ENCODE measurements around the gene TTC1.

The TTC1 gene

DNA sequence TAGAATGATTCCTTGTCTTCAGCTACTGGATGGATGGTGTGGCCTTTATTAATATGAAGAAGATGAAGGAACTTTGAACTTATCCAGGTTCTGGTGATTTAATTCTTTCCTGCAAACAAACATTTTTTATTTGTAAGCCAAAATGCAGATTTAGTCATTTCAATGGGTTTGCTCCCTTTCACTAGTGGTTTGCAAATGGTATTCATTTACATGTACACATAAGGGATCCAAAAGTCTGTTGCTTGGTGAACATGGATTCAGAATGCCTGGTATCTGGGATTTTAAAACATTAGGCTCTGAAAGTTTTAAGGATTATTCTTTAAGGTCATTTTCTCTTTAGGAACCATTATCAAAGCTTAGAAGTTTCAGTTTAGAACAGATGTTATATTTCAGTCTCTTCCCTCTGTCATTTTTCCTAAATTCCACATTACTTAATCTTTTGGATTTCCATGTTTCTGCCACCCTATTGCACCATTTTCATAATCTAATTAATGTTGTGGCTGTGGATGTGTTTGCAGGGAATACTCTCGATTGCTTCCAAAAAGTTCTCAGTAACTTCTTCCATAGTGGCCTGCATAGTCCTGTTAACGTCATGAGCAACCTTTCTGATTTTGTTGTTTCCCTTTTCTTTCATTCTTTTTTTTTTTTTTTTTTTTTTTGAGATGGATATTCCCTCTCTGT is 10.1 kb downstream of the TTC1 start:
- H3K9me3 ChIP-seq, result no peaks in the 10 kb centered on the region
- H3K4me3 ChIP-seq (ENCODE audit: low read depth, low read length), result no peak overlapping the region
- H3K36me3 ChIP-seq, result peaks cover 6% of the 10 kb centered on the region
- no peak for DNase-seq
- TF ChIP-seq, protein P1, sequence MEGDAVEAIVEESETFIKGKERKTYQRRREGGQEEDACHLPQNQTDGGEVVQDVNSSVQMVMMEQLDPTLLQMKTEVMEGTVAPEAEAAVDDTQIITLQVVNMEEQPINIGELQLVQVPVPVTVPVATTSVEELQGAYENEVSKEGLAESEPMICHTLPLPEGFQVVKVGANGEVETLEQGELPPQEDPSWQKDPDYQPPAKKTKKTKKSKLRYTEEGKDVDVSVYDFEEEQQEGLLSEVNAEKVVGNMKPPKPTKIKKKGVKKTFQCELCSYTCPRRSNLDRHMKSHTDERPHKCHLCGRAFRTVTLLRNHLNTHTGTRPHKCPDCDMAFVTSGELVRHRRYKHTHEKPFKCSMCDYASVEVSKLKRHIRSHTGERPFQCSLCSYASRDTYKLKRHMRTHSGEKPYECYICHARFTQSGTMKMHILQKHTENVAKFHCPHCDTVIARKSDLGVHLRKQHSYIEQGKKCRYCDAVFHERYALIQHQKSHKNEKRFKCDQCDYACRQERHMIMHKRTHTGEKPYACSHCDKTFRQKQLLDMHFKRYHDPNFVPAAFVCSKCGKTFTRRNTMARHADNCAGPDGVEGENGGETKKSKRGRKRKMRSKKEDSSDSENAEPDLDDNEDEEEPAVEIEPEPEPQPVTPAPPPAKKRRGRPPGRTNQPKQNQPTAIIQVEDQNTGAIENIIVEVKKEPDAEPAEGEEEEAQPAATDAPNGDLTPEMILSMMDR (IDR thresholded peaks at IDR 0.05; ENCODE audit: low read depth, low read length), result no peak
- no peaks in the 10 kb centered on the region for H3K4me1 ChIP-seq
- no peaks in the 10 kb centered on the region for H3K27me3 ChIP-seq

DNA sequence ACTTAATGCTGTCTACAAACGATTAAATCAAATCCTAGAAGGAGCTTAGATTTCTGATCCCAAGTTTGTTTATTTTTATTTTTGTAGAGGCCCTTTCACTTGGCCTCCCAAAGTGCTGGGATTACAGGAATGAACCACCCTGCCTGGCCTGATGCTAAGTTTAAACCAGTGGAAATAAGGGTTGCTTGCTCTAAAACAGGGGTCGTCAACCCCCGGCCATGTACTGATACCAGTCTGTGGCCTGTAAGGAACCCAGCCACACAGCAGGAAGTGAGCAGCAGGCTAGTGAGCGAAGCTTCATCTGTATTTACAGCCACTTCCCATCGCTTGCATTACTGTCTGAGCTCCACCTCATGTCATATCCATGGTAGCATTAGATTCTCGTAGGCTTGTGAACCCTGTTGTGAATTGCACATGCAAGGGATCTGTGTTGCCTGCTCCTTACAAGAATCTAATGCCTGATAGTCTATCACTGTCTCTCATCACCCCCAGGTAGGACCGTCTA is 11.4 kb downstream of the TTC1 start:
- no peak overlapping the region for H3K4me3 ChIP-seq (ENCODE audit: low read depth, low read length)
- H3K36me3 ChIP-seq, result peaks cover 7% of the 10 kb centered on the region
- DNase-seq, result no peak
- TF ChIP-seq, protein P1 (IDR thresholded peaks at IDR 0.05; ENCODE audit: low read depth, low read length), result no peak
- H3K9me3 ChIP-seq, result no peaks in the 10 kb centered on the region
- no peaks in the 10 kb centered on the region for H3K27me3 ChIP-seq
- no peaks in the 10 kb centered on the region for H3K4me1 ChIP-seq

DNA sequence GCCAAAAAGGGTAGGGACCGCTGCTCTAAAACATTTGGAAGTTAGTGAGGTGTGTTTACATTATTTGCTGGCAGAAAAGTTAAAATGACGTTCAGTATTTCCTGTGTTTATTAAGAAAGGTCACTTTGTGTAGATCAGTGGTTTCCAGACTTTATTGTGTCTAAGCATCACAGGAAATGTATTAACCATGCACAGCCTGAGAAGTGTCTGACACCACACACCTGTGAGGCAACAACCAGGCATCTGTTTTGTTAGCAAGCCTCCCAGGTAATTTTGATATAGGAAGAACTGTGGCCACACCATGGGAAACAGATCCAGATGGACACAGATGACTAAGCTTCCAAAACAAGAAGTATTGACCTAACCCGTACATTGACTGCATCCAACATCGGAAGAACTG is 12.0 kb downstream of the TTC1 start:
- Histone ChIP-seq H3K36me3 (peaks cover 14% of the 10 kb centered on the region), H3K27me3 (no peaks in the 10 kb centered on the region), H3K9me3 (no peaks in the 10 kb centered on the region), H3K4me3 (ENCODE audit: low read depth, low read length) (no peak overlapping the region), H3K4me1 (no peaks in the 10 kb centered on the region)
- TF ChIP-seq, protein P1 (IDR thresholded peaks at IDR 0.05; ENCODE audit: low read depth, low read length), result no peak
- no peak for DNase-seq

DNA sequence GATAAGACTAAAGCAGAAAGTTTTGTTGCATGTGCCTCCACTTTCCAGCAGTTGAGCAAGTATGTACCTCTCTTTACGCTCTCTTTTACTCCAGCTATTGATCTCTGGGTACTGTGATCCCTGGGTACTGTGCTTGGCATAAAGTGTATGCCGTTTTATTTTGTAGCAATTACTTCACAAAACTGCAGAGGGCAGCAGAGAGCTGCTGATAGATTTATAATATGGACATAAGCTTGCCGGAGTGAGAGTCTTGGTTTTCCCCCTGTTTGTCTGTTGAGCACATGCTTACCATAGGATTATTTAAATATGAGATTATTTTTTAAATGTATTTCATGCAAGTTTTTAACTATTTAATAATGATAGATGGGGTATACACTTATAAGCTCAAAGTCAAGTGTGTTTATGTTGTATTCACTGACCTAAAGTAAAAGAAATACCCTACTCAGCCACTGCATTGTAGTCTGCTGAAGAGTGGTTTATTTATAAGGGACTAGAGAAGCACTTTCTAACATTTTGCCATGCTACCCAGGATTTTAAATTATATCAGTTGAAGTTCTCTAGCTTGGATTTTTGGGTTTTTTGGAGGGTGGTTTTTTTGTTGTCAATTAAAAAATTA is 13.0 kb downstream of the TTC1 start:
- TF ChIP-seq, protein P1 (IDR thresholded peaks at IDR 0.05; ENCODE audit: low read depth, low read length), result peak; percentile 86
- peak; percentile 54 for DNase-seq
- no peaks in the 10 kb centered on the region for H3K9me3 ChIP-seq
- no peaks in the 10 kb centered on the region for H3K4me1 ChIP-seq
- H3K27me3 ChIP-seq, result no peaks in the 10 kb centered on the region
- no peak overlapping the region for H3K4me3 ChIP-seq (ENCODE audit: low read depth, low read length)
- H3K36me3 ChIP-seq, result peaks cover 11% of the 10 kb centered on the region

DNA sequence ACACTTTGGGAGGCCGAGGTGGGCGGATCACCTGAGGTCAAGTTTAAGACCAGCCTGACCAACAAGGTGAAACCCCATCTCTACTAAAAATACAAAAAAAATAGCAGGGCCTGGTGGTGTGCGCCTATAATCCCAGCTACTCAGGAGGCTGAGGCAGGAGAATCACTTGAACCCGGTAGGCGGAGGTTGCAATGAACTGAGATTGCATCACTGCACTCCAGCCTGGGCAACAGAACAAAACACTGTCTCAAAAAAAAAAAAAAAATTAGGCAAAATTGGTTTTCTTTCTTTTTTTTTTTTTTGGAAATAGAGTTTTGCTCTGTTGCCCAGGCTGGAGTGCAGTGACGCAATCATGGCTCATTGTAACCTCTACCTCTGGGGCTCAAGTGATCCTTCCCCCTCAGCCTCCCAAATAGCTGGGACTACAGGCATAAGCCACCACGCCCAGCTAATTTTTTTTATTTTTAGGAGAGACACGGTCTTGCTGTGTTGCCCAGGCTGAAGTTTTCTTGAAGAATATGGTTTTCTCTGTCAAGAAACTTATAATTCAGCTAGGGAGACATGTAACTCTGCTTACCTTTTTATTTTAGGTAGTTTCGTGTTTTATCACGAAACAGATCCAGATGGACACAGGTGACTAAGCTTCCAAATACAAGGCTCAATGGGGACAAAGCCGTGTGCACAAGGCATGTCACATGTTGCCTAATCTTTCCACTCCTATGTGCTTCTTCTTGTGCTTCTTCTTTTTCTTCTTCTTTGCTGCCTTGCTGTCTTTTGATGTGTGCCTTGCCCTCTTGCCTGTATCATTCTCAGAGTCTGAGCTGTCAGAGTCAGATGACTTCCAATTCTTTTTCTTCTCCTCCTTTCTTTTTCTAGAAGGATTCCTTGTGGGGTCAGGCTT is 14.3 kb downstream of the TTC1 start:
- Histone ChIP-seq H3K36me3 (peaks cover 11% of the 10 kb centered on the region), H3K9me3 (no peaks in the 10 kb centered on the region), H3K4me3 (ENCODE audit: low read depth, low read length) (no peak overlapping the region), H3K27me3 (no peaks in the 10 kb centered on the region), H3K4me1 (no peaks in the 10 kb centered on the region)
- TF ChIP-seq, protein P1 (IDR thresholded peaks at IDR 0.05; ENCODE audit: low read depth, low read length), result no peak
- DNase-seq, result no peak

Measured in BE2C (cell line).